Measurements from ENCODE around the gene NUP93.

GRCh38 chr16:56883586-56883985, 153.7 kb downstream of the NUP93 start:
- TF ChIP-seq RCOR1 (IDR thresholded peaks at IDR 0.05; ENCODE audit: low read length) (no peak), POLR2AphosphoS5 (IDR thresholded peaks at IDR 0.05; ENCODE audit: low read depth, low read length) (no peak), EP300 (IDR thresholded peaks at IDR 0.05; ENCODE audit: borderline replicate concordance in 1 of 2, low read depth in 1 of 2, low read length in 1 of 2) (no peak), CTCF (IDR thresholded peaks at IDR 0.05) (no peak), USF1 (IDR thresholded peaks at IDR 0.05; ENCODE audit: borderline replicate concordance, low read depth) (no peak), YY1 (IDR thresholded peaks at IDR 0.05; ENCODE audit: low read depth) (no peak), TAF1 (IDR thresholded peaks at IDR 0.05; ENCODE audit: borderline replicate concordance, low read depth, low read length) (no peak), JUND (IDR thresholded peaks at IDR 0.05) (no peak), EZH2phosphoT487 (IDR thresholded peaks at IDR 0.05; ENCODE audit: borderline replicate concordance, low read depth) (no peak), FOXJ3 (CRISPR knock-in tag; IDR thresholded peaks at IDR 0.05) (no peak), RFX5 (IDR thresholded peaks at IDR 0.05; ENCODE audit: low read length) (no peak)
- TF ChIP-seq, protein P1, sequence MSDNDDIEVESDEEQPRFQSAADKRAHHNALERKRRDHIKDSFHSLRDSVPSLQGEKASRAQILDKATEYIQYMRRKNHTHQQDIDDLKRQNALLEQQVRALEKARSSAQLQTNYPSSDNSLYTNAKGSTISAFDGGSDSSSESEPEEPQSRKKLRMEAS (IDR thresholded peaks at IDR 0.05; ENCODE audit: low read depth) = no peak
- TF ChIP-seq, protein P2, sequence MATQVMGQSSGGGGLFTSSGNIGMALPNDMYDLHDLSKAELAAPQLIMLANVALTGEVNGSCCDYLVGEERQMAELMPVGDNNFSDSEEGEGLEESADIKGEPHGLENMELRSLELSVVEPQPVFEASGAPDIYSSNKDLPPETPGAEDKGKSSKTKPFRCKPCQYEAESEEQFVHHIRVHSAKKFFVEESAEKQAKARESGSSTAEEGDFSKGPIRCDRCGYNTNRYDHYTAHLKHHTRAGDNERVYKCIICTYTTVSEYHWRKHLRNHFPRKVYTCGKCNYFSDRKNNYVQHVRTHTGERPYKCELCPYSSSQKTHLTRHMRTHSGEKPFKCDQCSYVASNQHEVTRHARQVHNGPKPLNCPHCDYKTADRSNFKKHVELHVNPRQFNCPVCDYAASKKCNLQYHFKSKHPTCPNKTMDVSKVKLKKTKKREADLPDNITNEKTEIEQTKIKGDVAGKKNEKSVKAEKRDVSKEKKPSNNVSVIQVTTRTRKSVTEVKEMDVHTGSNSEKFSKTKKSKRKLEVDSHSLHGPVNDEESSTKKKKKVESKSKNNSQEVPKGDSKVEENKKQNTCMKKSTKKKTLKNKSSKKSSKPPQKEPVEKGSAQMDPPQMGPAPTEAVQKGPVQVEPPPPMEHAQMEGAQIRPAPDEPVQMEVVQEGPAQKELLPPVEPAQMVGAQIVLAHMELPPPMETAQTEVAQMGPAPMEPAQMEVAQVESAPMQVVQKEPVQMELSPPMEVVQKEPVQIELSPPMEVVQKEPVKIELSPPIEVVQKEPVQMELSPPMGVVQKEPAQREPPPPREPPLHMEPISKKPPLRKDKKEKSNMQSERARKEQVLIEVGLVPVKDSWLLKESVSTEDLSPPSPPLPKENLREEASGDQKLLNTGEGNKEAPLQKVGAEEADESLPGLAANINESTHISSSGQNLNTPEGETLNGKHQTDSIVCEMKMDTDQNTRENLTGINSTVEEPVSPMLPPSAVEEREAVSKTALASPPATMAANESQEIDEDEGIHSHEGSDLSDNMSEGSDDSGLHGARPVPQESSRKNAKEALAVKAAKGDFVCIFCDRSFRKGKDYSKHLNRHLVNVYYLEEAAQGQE (IDR thresholded peaks at IDR 0.05; ENCODE audit: low read depth, low read length) = no peak
